ENCODE data around the gene SLC38A2.

Gene SLC38A2

GRCh38 chr12:46409342-46409741 lies 36.8 kb upstream of the SLC38A2 start:
- no peaks in the 10 kb centered on the region for H3K9me3 ChIP-seq (ENCODE audit: control insufficient read depth, insufficient read depth, low read depth, low read length)
- no peak overlapping the region for H3K4me3 ChIP-seq (ENCODE audit: low read depth, low read length)
- H3K36me3 ChIP-seq (ENCODE audit: control insufficient read depth in 2 of 2, insufficient read depth in 1 of 2, low read length in 2 of 2) = no peaks in the 10 kb centered on the region
- H3K4me1 ChIP-seq (ENCODE audit: control insufficient read depth, insufficient read depth, low read length) = no peaks in the 10 kb centered on the region
- POLR2A ChIA-PET = no interaction called here
- no peak overlapping the region for H3K27ac ChIP-seq (ENCODE audit: extremely low read depth, low read depth, low read length)
- TF ChIP-seq ZNF658 (tag by site-specific recombination; IDR thresholded peaks at IDR 0.05) = no peak
- no peak for TF ChIP-seq ZNF221 (tag by site-specific recombination; IDR thresholded peaks at IDR 0.05; ENCODE audit: borderline replicate concordance)
- TF ChIP-seq ZSCAN5A (tag by site-specific recombination; IDR thresholded peaks at IDR 0.05) = no peak
- no peak for TF ChIP-seq BCL6B (tag by site-specific recombination; IDR thresholded peaks at IDR 0.05)
- no peak for TF ChIP-seq MEIS1 (CRISPR knock-in tag; IDR thresholded peaks at IDR 0.05; ENCODE audit: borderline replicate concordance)
- TF ChIP-seq YY1 (tag by site-specific recombination; IDR thresholded peaks at IDR 0.05) = no peak
- CTCF ChIA-PET = no interaction called here

- no peak overlapping the region for H3K4me3 ChIP-seq (ENCODE audit: low read depth, low read length)
- no peaks in the 10 kb centered on the region for H3K9me3 ChIP-seq (ENCODE audit: control insufficient read depth, insufficient read depth, low read depth, low read length)
- ChIA-PET CTCF (no interaction called here), POLR2A (no interaction called here)
- no peaks in the 10 kb centered on the region for H3K36me3 ChIP-seq (ENCODE audit: control insufficient read depth in 2 of 2, insufficient read depth in 1 of 2, low read length in 2 of 2)
- no peak for TF ChIP-seq REST (tag by site-specific recombination; IDR thresholded peaks at IDR 0.05)
- no peak for TF ChIP-seq ZNF654 (tag by site-specific recombination; IDR thresholded peaks at IDR 0.05; ENCODE audit: low read depth)
- no peak for TF ChIP-seq ZNF626 (tag by site-specific recombination; IDR thresholded peaks at IDR 0.05)
- TF ChIP-seq ZSCAN4 (tag by site-specific recombination; IDR thresholded peaks at IDR 0.05) = no peak
- no peak for TF ChIP-seq ZNF184 (tag by site-specific recombination; IDR thresholded peaks at IDR 0.05)
- TF ChIP-seq ZNF239 (tag by site-specific recombination; IDR thresholded peaks at IDR 0.05) = no peak
- no peak for TF ChIP-seq HIC1 (tag by site-specific recombination; IDR thresholded peaks at IDR 0.05)
- TF ChIP-seq ZNF501 (tag by site-specific recombination; IDR thresholded peaks at IDR 0.05) = no peak
- no peak for TF ChIP-seq ZSCAN30 (tag by site-specific recombination; IDR thresholded peaks at IDR 0.05)
- no peak overlapping the region for H3K27ac ChIP-seq (ENCODE audit: extremely low read depth, low read depth, low read length)
- H3K4me1 ChIP-seq (ENCODE audit: control insufficient read depth, insufficient read depth, low read length) = no peaks in the 10 kb centered on the region
Measured at GRCh38 chr12:46408441-46408840, 35.9 kb upstream of the SLC38A2 start.
